K562 (cell line): Measurements from ENCODE around the gene PGLYRP4. TPM values are rescaled to one million over a fixed set of nuclear protein-coding genes. Genes with fewer than 3 reads are reported as not detected.

Source experiments
- ATAC-seq: fragments of 200-7000 bp; cut with Tn5 transposase; 3 replicates; pipeline ENCODE4 v1.9.1; 2020; ENCODE audit warnings: moderate library complexity
- BruUV-seq: library from RNA; stranded (reverse); fragments of 400-500 nt; replicated peaks from 2 replicates; lab custom pipeline; 2021; lab: Mats Ljungman, UMichigan
- CTCF ChIA-PET: fragments of 300-600 bp; formaldehyde crosslinking; extraction: SDS; loops from one replicate; lab custom pipeline; 2021; ENCODE audit warnings: low intra/inter-chr PET ratio; lab: Yijun Ruan, JAX
- POLR2A ChIA-PET: fragments of 300-600, 350-650 bp; sonication (Branson Sonifier 250); formaldehyde crosslinking; extraction: SDS; loops from one replicate; lab custom pipeline; 2021; ENCODE audit warnings: antibody characterized with exemption, inconsistent platforms; lab: Yijun Ruan, JAX
- DNase-seq, 4 experiments: peaks; one replicate each; pipeline versions ENCODE4 v3.0.0 to v3.0.0-alpha.2; 2011 to 2018; ENCODE audit warnings: low spot score in 3 of 4, mixed read lengths in 3 of 4; ENCODE audit errors: extremely low read depth in 1 of 4
- FAIRE-seq: peaks from 2 replicates; lab custom pipeline; 2011; peaks lifted over from hg19 to GRCh38; lab: Jason Lieb, UNC
- H2AFZ ChIP-seq: 2 replicates; pipeline ENCODE4 v1.6.0; 2011; ENCODE audit warnings: low read depth, low read length, control low read depth, inconsistent platforms
- H3K27ac ChIP-seq: fragments of 200-600 bp; 3 replicates; pipeline ENCODE4 v1.8.0; 2011; ENCODE audit warnings: low read depth, mild to moderate bottlenecking, control low read depth, inconsistent platforms, low read length, moderate library complexity, mixed read lengths; ENCODE audit errors: extremely low read depth
- H3K27me3 ChIP-seq, 2 experiments: fragments of 300-600 bp in 1 of 2; 2 replicates in 1 of 2; 3 replicates in 1 of 2; pipeline versions ENCODE4 v1.6.0 to v1.8.0; 2011; ENCODE audit warnings: inconsistent platforms in 2 of 2, low read length in 2 of 2, mild to moderate bottlenecking in 1 of 2, mixed read lengths in 1 of 2, moderate library complexity in 1 of 2; ENCODE audit not compliant: control insufficient read depth in 2 of 2, insufficient read depth in 2 of 2
- H3K36me3 ChIP-seq: fragments of 300-600 bp; 3 replicates; pipeline ENCODE4 v1.8.0; 2011; ENCODE audit warnings: mild to moderate bottlenecking, low read length, inconsistent platforms; ENCODE audit not compliant: control insufficient read depth, insufficient read depth
- H3K4me1 ChIP-seq, 2 experiments: fragments of 200-600 bp in 1 of 2; replicated peaks in 1 of 2; 2 replicates in 1 of 2; 3 replicates in 1 of 2; pipeline versions ENCODE4 v1.5.1 to v1.8.0; 2011; ENCODE audit warnings: inconsistent platforms in 2 of 2, low read length in 2 of 2, mild to moderate bottlenecking in 1 of 2, mixed read lengths in 1 of 2, moderate library complexity in 1 of 2; ENCODE audit not compliant: control insufficient read depth in 2 of 2, insufficient read depth in 2 of 2
- H3K4me2 ChIP-seq: 2 replicates; pipeline ENCODE4 v1.6.1; 2011; ENCODE audit warnings: low read length, control low read depth, inconsistent platforms, mixed read lengths; ENCODE audit not compliant: insufficient read depth
- H3K4me3 ChIP-seq: fragments of 200-600 bp; sonication (generic), shearing (Covaris generic); 2 replicates; pipeline ENCODE4 v1.5.1; 2016; ENCODE audit warnings: control low read depth, inconsistent platforms
- H3K79me2 ChIP-seq: fragments of 200-600 bp; 3 replicates; pipeline ENCODE4 v1.8.0; 2011; ENCODE audit warnings: low read length, inconsistent platforms; ENCODE audit not compliant: control insufficient read depth, insufficient read depth
- H3K9ac ChIP-seq, 2 experiments: 2 replicates each; pipeline versions ENCODE4 v1.6.0 to v1.6.1; 2011; ENCODE audit warnings: low read depth in 2 of 2, low read length in 2 of 2, control low read depth in 1 of 2, inconsistent platforms in 1 of 2, mild to moderate bottlenecking in 1 of 2, mixed read lengths in 1 of 2; ENCODE audit not compliant: insufficient read depth in 1 of 2
- H3K9me1 ChIP-seq: one replicate; pipeline ENCODE4 v1.6.0; 2011; ENCODE audit warnings: inconsistent platforms, mild to moderate bottlenecking, low read length, moderate library complexity; ENCODE audit not compliant: control insufficient read depth, insufficient read depth
- H3K9me3 ChIP-seq: replicated peaks from 2 replicates; pipeline ENCODE4 v1.5.1; 2011; ENCODE audit warnings: low read depth, low read length, inconsistent platforms; ENCODE audit not compliant: control insufficient read depth, insufficient read depth
- H4K20me1 ChIP-seq: replicated peaks from 2 replicates; pipeline ENCODE4 v1.6.1; 2011; ENCODE audit warnings: low read length, inconsistent platforms, mixed read lengths; ENCODE audit not compliant: control insufficient read depth, insufficient read depth
- ATF6 ChIP-seq: sonication (generic); formaldehyde crosslinking; IDR thresholded peaks from 2 replicates; pipeline ENCODE4 v1.4.0; 2020; ENCODE audit warnings: mild to moderate bottlenecking, missing genetic modification reagents
- CAMTA2 ChIP-seq: fragments of 250-450 bp; sonication (Bioruptor Pico); conservative IDR thresholded peaks from 2 replicates; pipeline ENCODE4 v1.5.1; 2022
- SIN3B ChIP-seq: fragments of 450-650 bp; IDR thresholded peaks from 2 replicates; pipeline ENCODE4 v1.6.1; 2017; ENCODE audit warnings: low read depth, mild to moderate bottlenecking, moderate library complexity
- SLC30A9 ChIP-seq: fragments of 250-450 bp; sonication (Bioruptor Pico); IDR thresholded peaks from 2 replicates; pipeline ENCODE4 v1.8.0; 2022; ENCODE audit warnings: mild to moderate bottlenecking, moderate library complexity
- TAF15 ChIP-seq: fragments of 200-400 bp; formaldehyde crosslinking; IDR thresholded peaks from 2 replicates; pipeline ENCODE4 v1.6.1; 2017; ENCODE audit warnings: mild to moderate bottlenecking, low read depth, low read length, moderate library complexity
- ZNF589 ChIP-seq: fragments of 200-800 bp; sonication (Bioruptor generic); IDR thresholded peaks from 2 replicates; pipeline ENCODE4 v1.6.1; 2016; ENCODE audit warnings: low read depth, missing genetic modification characterization, missing compliant biosample characterization
- WGBS: fragments of 100-300 bp; shearing (Covaris generic); methylation state at CpG from one replicate; pipeline ENCODE4 v1.1.6; 2016; ENCODE audit warnings: low coverage, mixed read lengths; ENCODE audit not compliant: insufficient coverage; ENCODE audit errors: missing lambda C conversion rate; 5-methylcytosine and 5-hydroxymethylcytosine counted together
- in situ Hi-C: fragments of 300-500 bp; cut with MboI; formaldehyde crosslinking; loops from 4 replicates; pipeline ENCODE4 v1.15.0; 2018; ENCODE audit warnings: inconsistent platforms, mixed read lengths
- intact Hi-C: fragments of 100-400 bp; cut with micrococcal nuclease; formaldehyde crosslinking; loops from 2 replicates; pipeline ENCODE4 v1.14.2; 2022
- polyA plus RNA-seq, 8 experiments: library from polyadenylated mRNA; depleted of rRNA in 4 of 8; stranded (reverse) in 5 of 8; unstranded in 3 of 8; fragments of >200 nt; fragmentation: Nextera tagmentation in 2 of 8; fragmentation: Illumina TruSeq in 1 of 8; extraction: Ambion mirVana in 2 of 8; extraction: Trizol in 1 of 8; gene quantifications; 2 replicates each; pipeline versions ENCODE4 v1.2.1 to v1.2.3, GENCODE V29; 2011 to 2014; ENCODE audit warnings: inconsistent platforms in 1 of 8, missing spikeins in 1 of 8
- total RNA-seq, 7 experiments: library from RNA; depleted of rRNA in 6 of 7; stranded (reverse); fragments of >200 nt in 6 of 7; fragmentation: Illumina TruSeq in 2 of 7; extraction: Trizol in 2 of 7; gene quantifications; 2 replicates each; pipeline versions ENCODE4 v1.2.1 to v1.2.3, GENCODE V29; 2011 to 2021; ENCODE audit warnings: low replicate concordance in 1 of 7
- TF ChIP-seq, protein P1 (sequence below), 2 experiments: IDR thresholded peaks; 2 replicates each; pipeline ENCODE4 v1.6.1; 2011; ENCODE audit warnings: borderline replicate concordance in 1 of 2, control low read depth in 1 of 2, low read depth in 1 of 2, low read length in 1 of 2, mild to moderate bottlenecking in 1 of 2, mixed read lengths in 1 of 2, moderate library complexity in 1 of 2; ENCODE audit not compliant: insufficient read depth in 1 of 2, insufficient read length in 1 of 2, poor library complexity in 1 of 2, severe bottlenecking in 1 of 2; ENCODE audit errors: extremely low read depth in 1 of 2

The PGLYRP4 gene
- total and polyA plus RNA-seq, 9 of the 15 experiments (the other 6 are each of a cell fraction or from before 2014, with no cell fraction given) = 0.06 to 0.13 (median 0.11) TPM; not detected in 6

DNA sequence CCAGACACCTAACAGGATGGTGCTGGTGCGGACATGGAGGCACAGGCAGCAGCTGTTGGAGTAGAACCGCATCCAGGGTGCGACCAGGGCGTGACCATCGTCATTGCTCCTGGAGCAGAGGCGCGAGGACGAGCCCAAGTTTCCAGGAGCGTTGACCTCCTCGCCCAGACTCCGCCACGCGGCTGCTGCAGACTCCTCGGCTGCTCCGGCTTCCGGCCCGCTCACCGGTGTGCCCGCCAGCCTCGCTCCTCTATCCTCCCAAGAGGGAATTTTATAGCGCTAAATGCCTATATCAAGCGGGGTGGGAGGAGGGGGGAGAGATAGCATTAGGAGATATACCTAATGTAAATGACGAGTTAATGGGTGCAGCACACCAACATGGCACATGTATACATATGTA lies 32.1 kb upstream of the PGLYRP4 start:
- ChIA-PET POLR2A (no interaction called here), CTCF (no interaction called here)
- Histone ChIP-seq H3K27me3 (peaks cover 9 to 25% of the 10 kb centered on the region in 2 experiments; a peak in 4 of 5 replicates), H3K4me3 (no peak overlapping the region), H3K9me1 (no peaks in the 10 kb centered on the region), H3K79me2 (no peaks in the 10 kb centered on the region), H4K20me1 (no peaks in the 10 kb centered on the region), H3K4me1 (0 out of 5 replicates have a peak, but pooled peaks cover 0 to 3% of the 10 kb centered on the region in 2 experiments), H3K9me3 (peaks cover 7% of the 10 kb centered on the region; the same call in 1 of the 2 replicates), H3K27ac (no peak overlapping the region), H2AFZ (no peak overlapping the region), H3K4me2 (no peak overlapping the region), H3K9ac (no peak overlapping the region), H3K36me3 (no peaks in the 10 kb centered on the region)
- in situ Hi-C loops (no loop called here), intact Hi-C loops (no loop called here)
- BruUV-seq = no TSS peak
- FAIRE-seq (no peak), ATAC-seq (no peak), DNase-seq (no peak)
- 10% methylated on average over 22 of the region's 23 CpGs for whole genome bisulfite sequencing
- TF ChIP-seq, protein P1, sequence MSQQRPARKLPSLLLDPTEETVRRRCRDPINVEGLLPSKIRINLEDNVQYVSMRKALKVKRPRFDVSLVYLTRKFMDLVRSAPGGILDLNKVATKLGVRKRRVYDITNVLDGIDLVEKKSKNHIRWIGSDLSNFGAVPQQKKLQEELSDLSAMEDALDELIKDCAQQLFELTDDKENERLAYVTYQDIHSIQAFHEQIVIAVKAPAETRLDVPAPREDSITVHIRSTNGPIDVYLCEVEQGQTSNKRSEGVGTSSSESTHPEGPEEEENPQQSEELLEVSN (IDR thresholded peaks at IDR 0.05; ENCODE audit: borderline replicate concordance in 1 of 2, extremely low read depth in 1 of 2, insufficient read depth in 1 of 2, insufficient read length in 1 of 2, low read depth in 1 of 2, low read length in 1 of 2, poor library complexity in 1 of 2, severe bottlenecking in 1 of 2) = peak in 1 of 2 experiments; percentile 8
- no peak for TF ChIP-seq ZNF589 (CRISPR knock-in tag)
- TF ChIP-seq, all 486 proteins: peak for 1

DNA sequence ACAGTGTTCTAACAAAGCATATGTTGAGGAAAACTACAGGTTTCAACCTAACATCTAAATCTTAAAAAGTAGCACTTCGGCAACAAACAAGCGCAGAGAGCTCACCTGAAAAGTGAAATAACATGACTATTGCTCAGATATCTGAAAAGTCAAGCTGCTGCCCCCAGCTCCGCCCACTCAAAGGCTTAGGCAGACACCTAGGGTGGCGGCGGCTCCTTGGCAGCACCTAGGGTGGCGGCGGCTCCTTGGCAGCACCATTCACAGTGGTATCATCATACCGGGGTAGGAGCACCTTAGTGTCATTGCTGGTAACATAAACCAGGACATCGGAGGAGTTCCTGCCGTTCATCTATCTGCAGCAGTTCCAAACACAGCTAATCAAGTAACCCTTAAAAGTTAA lies 30.9 kb upstream of the PGLYRP4 start:
- in situ Hi-C loops = no loop called here
- intact Hi-C loops = no loop called here

More for the DNA sequence above, 30.9 kb upstream of the PGLYRP4 start:
- Histone ChIP-seq H3K27ac (no peak overlapping the region), H3K4me3 (no peak overlapping the region), H3K36me3 (no peaks in the 10 kb centered on the region), H3K9me3 (peaks cover 7% of the 10 kb centered on the region; the same call in 1 of the 2 replicates), H4K20me1 (no peaks in the 10 kb centered on the region), H2AFZ (no peak overlapping the region), H3K4me2 (no peak overlapping the region), H3K79me2 (no peaks in the 10 kb centered on the region), H3K27me3 (peaks cover 9 to 32% of the 10 kb centered on the region in 2 experiments; a peak in 4 of 5 replicates), H3K4me1 (0 out of 5 replicates have a peak, but pooled peaks cover 0 to 3% of the 10 kb centered on the region in 2 experiments), H3K9ac (no peak overlapping the region), H3K9me1 (no peaks in the 10 kb centered on the region)
- CTCF ChIA-PET = no interaction called here
- TF ChIP-seq SIN3B (no peak), ATF6 (CRISPR knock-in tag) (no peak), TAF15 (no peak), CAMTA2 (no peak), SLC30A9 (CRISPR knock-in tag) (no peak)
- no peak for DNase-seq
- FAIRE-seq = no peak
- POLR2A ChIA-PET = interaction anchor here (0.7 kb wide), 1 partner anchor 17 kb away, joined by 3 read pairs; no protein-coding TSS in a partner anchor
- WGBS = 3% methylated on average over 10 of the region's 10 CpGs
- ATAC-seq = no peak
- BruUV-seq = no TSS peak
